Measurements from ENCODE around the gene OAS1.

The OAS1 gene

DNA sequence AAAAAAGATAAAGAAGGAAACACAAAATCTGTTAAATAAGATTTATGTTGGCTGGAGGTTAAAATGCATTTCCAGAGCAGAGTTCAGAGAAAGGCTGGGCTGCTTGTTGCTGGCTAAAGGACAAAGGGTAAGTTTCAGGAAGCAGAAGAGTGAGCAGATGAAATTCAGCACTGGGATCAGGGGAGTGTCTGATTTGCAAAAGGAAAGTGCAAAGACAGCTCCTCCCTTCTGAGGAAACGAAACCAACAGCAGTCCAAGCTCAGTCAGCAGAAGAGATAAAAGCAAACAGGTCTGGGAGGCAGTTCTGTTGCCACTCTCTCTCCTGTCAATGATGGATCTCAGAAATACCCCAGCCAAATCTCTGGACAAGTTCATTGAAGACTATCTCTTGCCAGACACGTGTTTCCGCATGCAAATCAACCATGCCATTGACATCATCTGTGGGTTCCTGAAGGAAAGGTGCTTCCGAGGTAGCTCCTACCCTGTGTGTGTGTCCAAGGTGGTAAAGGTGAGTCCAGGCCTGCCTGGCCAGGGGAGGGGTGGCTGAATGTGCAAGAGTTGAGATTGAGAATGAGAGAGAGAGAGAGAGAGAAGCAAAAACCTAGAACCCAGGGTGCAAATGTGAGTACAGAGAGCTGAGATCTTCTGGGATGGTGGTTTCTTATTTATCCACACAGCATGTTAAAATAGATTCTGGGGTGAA, at the start of gene OAS1:
TSS of gene OAS1 (plus strand) at position 251 of the 703 bp plus-strand sequence. CDS start at position 329, 78 bp downstream.
- DNase-seq = peak; percentile 63

DNA sequence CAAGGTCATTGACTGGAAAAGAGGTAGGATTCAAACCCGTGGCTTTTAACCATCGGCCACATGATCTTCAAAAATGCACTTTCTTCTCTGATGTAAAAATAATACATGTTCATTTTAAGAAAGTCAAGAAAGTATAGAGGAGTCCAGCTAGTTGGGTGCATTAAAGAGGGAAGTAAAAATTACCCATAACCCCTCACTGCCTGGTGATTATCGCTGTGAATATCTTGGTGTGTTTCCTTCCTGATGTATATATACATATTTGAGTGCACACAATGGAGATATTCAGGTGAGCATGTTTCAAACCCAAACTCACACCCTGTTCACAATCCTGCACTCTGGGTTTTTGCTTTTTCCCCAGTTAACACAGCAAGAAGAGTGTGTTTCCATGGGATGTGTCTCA, 47.5 kb upstream of the OAS1 start:
- DNase-seq = no peak

DNA sequence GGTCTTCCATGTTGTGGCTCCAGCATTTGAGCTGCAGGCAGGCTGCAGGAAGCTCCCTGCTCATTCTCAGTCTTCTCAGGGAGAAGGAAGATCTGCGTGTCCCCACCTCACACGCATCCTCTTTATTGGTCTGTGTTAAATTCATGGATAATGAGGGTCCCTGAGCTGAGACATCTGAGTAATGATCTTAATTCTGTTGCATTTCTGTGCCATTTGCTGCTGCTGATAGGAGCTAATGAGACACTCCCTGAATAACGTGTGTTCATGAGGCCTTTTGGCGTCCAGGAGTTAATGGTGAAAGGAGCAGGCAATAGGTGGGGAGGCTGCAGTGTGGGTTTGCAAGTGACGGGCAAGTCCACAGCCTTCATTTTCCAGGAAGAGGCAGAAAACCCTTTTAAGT, 46.6 kb upstream of the OAS1 start:
- DNase-seq = no peak

DNA sequence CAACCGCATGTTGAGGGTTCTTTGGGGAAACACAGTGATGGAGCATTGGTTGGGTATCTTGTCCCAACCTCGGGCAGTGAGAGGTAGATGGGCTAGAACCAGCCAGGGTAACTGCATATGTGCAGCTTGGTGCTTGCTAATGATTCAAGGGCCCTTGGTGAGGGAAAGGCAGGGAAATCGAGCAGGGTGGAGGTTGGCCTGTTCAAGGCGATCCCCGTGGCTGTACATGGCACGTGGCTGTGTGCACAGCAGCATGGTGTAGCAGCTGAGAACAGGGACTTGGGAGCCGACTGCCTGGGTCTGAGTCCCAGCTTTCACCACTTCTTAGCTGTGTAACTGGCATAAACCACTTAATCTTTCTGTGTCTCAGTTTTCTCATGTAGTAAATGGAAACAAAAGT, 45.5 kb upstream of the OAS1 start:
- DNase-seq = no peak

DNA sequence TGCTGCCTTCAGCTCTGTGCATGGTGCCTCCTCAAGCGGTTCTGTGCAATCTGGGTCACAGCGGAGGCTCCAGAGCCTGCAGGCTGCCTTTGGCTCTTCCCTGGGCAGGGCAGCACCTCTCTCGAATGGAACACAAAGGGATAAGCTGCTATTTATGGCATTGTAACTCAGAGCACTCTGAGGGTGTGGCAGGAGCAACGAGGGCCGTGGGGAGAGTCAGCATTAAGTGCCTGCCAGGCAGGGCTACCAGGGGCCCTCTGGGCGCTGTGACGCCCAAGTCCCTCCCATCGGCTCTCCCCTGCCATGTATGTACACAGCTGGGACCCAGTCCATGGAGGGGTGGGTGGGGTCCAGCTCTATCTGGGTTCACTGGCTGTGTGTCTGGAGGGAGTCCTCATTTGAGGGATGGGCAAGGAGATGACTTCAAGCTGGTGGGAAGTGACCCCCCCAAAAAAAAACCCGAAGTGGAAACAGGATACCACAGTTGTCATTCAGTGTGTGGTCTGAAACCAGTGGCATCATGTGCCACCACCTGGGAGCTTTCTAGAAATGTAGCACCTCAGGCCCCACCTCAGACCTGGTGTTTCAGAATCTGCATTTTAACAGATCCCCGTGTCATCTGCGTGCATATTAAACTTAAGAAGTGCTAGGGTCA, 44.0 kb upstream of the OAS1 start:
- no peak for DNase-seq

DNA sequence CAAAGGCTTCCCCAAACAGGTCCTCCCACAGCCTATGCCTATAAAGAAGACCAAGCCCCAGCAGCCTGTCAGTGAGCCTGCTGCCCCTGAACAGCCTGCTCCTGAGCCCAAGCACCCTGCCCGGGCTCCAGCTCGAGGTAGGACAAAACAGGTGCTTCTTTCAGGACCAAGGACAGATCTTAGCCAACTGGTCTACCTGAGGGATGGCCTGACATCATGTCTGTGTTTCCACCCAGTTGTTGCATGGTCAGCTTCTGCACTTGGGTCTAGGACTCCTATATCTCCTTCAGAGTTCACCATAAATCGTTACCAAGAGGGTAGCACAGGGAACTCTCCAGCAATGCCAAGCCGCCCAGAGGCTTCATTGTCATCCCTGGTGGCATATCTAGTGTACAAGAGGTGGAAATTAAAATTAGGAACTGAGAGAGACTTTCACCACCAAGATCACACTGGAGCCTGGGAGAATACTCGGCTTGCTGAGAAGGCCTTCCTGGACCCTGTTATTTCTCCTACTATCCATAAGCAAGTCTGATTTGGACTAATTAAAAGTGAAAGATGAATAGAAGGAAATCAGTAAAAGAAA, 38.2 kb upstream of the OAS1 start:
- no peak for DNase-seq

DNA sequence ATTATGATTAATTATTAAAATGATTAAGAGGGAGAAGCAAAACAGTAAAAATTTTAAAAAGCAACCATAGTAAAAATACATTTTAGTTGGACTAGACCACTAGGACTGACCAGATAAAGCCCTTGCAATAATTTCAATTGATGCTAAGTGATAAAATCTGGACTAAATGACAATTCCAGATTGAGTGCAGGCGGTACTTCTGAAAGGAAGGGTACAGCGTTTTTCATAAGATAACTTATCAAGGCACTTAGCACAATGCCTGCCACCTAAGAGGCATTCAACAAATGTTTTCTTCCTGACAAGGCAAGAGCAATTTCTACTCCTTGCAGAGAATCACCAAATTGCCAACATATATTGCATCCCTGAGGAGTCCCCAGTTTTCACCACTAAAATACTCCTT, 37.7 kb upstream of the OAS1 start:
- no peak for DNase-seq

DNA sequence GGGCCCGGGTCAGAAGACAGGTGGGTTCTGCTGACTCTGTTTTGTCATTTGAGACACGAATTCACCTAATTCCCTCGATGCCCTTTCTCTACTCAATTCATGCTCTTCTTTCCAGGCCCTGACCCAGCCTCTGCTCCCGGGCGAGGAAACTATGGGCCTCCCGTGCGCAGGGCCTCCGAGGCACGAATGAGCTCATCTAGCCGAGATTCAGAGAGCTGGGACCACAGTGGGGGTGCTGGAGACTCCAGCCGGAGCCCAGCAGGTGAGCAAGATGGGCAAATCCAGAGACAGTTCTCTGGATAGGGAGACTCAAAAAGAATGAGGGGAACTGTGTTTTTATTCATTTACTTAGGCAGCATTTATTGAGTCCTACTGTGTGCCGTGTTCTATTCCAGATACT, 37.0 kb upstream of the OAS1 start:
- no peak for DNase-seq

DNA sequence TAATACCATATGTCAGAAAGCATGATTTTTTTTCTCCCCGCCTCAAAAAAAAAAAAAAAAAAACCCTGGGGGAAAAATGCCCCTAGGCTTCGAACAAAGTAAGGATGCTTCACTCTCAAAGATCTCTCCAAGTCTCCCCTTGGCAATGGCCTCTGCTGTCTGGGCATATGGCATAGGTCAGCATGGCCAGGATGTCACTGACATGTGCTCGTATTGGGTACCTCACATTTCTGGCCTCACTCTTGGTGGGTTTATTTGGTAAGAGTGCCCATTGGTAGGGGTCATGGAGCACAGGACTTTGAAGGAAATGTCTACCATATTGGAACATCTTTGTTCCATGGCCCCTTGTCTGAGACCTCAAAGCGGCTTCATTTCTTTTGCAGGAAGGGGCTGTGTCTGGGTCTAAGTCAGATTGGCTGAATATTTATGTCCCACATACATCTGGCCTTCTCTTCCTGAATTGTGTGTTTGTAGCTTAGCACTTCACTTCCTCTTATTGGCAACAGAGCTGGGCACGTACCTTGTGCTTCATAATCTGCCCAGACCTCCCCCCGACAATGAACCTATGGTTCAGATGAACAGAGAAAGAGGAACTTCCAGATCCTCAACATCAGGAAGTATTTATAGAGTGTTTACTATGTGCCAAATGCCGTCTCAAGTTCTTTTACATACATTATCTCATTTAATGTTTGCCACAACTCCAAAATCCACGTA, 36.3 kb upstream of the OAS1 start:
- no peak for DNase-seq

DNA sequence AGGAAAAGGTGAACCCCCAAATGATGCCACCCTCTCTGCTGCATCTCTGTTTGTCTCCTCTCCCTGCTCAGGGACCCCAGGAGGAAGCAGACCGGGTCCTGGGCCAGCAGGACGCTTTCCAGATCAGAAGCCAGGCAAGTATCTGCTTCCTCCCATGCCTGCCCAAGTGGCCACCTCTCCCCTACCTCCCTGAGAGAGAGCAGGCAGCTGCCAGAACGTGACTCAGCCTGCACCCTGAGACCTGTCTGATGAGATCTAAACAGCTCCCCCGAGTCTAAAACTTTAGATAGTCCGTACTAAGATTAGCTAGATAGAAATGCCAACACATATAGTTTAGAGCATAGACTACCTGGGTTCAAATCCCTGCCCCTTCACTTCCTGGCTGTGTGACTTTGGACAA, 31.2 kb upstream of the OAS1 start:
- DNase-seq = no peak

DNA sequence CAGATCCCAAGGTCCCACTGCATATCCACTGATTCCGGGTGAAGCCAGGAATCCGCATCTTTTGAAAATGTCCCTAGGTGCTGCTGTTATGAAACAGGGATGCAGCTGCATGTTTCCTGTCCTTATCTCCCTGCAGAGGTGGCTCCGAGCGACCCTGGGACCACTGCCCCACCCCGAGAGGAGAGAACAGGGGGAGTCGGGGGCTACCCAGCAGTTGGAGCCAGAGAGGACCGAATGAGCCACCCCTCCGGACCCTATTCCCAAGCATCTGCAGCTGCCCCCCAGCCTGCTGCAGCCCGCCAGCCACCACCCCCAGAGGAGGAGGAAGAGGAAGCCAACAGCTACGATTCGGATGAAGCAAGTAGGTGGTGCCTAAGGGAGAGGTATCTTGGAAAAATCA, 30.3 kb upstream of the OAS1 start:
- DNase-seq = no peak

DNA sequence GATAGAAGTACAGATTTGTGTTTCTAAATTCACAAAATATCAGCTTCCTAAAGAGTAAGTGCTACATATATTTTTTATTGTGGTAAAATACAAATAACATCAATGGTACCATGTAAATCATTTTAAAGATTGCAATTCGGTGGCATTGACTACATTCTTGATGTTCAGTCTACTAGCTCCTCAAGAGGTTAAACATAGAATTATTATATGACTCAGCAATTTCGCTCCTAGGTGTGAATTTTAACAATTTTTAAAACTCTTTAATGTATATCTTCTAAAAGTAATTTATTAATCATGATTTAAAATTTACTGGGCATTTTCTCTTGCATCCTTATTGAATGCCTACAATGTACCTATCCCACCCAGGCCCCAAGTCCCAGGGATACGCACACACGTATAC, 29.8 kb upstream of the OAS1 start:
- no peak for DNase-seq

DNA sequence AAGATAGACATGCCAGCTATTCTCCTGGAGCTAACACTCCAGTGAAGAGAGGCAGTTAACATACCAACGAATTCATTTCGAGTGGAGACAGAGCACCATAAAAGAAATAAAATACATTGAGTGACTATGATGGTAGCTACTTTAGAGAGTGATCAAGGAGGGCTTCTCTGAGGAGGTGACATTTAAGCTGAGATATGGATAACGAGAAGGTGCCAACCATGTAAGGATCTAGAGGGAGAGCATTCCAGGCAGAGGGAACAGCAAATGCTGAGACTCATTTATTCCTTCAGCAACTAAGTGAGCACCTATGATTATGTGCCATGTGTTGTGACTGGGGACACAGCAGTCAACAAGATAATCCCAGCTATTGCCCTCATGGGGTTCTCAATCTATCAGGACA, 28.3 kb upstream of the OAS1 start:
- no peak for DNase-seq

DNA sequence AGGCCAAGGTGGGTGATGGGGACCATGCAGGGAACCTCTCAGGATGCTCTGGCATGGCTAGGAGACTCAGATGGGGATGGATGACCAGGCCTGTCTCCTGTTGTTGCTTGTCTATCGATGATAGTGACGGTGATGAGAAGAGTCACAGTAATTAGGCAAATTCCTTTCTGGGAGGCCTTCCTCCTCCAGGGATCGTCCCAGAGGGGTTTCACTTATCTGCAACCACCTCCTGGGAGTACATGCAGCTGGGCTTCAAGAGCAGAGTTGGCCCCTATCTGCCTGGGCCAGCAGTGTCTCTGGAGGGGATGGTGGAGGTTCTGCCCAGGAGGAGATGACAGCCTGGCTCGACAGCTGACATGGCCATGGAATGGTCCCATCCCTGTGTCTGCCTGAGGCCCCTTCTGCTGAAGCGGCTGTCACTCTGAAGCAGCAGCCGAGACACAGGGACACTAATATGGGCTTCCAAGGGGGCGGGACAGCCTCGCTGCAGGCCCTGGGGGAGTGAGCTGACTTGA, 27.5 kb upstream of the OAS1 start:
- DNase-seq = no peak

DNA sequence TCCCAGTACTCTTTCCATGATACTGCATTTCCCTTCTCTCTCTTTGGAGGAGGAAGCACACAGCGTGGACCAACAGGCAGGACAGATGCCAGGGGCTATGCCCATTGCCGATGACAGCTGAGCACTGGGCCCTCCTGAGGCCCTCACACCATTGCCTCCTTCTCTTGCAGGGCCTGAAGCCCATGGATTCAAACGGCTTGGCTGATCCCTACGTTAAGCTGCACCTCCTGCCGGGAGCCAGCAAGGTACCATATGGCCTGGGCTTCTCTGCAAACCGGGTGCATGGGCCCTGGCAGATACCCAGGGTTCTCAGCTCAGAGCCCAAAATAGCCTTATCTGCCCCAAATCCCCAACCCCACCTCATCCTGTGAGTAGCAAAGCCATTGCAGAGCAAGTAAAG, 25.2 kb upstream of the OAS1 start:
- DNase-seq = no peak

DNA sequence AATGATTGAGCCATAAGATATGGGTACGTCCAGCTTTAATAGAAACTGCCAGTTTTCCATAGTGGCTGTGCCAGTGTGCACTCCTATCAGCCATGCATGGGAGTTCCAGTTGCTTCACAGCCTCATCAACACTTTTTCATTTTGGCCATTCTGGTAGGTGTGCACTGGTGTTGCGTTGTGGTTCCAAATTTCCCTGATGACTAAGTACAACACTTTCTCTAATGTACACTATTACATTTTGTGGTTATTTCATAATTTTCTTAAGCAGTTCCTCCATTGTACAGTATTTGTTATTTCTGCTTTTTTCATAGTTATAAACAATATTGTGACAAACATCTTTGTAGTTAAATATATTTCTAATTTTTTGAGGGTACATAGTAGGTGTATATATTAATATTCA, 21.5 kb upstream of the OAS1 start:
- no peak for DNase-seq

DNA sequence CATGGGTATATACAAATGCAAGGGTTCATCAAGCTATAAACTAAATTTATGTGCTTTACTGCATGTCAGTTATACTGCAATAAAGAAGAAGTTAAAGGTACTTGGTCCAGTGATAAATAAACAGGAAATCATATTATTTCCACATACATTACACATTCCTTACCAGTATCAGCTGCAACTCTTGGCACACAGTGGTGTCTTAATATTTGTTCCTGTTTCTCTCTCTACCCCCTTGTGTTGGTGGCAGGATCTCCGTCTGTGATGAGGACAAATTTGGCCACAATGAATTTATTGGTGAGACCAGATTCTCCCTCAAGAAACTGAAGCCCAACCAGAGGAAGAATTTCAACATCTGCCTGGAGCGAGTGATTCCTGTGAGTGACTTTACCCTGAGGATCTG, 19.2 kb upstream of the OAS1 start:
- DNase-seq = no peak

DNA sequence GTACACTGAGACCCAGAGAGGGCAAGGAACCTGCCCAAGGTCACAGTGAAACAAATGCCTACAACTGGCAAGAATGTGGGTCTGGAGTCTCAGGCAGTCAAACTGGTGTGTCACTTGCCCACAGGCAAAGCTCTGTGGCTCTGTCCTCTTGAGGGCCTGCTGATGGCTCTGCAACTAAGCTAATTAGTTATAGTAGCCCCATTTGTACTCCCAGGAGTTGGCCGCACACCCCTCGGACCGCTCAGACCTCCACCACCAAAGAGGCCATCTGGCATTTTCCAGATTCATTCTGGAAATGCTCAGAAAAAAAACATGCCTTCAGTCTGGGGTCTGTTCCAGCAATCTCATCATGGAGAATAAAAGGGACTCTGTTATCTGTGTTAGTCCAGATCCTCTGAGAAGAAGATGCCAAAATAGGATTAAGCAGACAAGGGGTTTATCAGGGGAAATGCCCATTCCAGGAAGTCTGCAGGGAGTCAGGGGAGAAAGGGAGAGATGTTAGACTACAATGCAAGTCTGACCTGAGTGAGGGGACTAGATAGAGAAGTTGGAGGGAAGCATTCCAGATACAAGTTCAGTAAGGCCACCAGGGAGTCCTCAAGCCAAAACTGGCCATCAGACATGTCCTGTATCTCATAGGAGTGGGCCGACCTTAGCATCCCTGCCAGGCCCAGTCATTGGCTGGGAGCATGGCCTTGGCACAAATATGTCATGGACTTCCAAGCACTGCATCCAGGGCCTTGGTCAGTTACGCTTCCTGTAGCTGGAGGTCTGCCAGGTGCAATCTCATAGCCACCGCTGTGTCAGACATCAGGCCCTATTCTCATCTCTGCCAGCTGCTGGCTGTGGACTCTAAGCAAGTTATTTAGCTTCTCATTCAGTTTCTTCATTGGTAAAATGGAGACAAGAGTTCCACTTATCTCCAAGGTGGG, 15.4 kb upstream of the OAS1 start:
- DNase-seq = no peak

DNA sequence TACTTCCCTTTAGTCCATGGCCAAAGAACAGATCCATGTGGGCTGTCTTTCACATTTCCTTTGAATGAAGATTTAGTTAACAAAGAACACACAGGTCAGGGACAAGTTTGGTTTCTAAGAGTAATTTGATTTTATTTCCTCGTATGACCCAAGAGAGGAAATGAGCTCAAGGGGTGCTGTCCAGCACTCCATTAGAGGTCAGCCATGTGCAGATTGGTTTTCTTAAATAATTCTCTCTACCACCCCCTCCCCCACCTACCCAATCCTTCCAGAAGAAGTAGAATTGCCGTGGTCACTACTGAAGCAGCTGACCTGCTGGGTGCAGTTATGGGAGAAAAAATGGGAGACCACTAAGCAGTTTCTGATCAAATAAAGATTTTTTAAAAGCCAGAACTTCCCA, 13.9 kb upstream of the OAS1 start:
- no peak for DNase-seq

DNA sequence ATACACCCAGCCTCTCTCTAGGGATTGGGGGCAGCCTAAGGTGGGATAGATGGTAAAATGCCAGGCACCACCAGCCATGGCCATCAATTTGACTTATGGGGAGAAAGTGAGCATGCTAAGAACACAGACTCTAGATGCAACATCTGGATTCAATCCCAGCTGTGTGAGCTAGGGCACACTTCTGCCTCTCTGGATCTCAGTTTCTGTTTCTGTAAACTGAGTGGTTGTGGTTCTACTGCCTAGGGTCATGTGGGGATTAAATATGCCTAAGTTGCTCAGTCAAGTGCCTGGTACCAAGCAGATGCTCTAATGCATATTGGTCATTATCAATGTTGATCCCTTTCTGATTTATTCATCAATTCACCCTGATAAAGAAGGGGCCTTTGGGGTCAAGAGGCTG, 12.6 kb upstream of the OAS1 start:
- no peak for DNase-seq

DNA sequence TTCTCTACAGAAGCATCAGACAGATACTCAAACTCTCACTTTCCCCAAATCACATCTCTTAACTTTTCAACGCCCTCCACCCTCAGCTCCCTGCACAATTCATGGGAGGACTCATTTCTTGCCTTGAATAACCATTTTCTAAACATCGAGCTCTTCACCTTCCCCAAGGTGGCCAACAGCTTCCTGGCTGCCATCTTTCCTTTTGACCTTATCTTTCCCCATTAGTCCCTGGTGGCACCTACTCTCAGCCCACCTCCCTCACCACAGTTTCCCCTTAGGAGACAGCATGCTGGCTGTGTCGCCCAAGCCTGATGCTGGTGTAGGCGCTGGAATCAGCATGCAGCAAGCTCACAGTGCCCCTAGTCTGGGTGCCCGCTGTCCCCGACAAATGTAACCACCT, 8.4 kb upstream of the OAS1 start:
- no peak for DNase-seq

DNA sequence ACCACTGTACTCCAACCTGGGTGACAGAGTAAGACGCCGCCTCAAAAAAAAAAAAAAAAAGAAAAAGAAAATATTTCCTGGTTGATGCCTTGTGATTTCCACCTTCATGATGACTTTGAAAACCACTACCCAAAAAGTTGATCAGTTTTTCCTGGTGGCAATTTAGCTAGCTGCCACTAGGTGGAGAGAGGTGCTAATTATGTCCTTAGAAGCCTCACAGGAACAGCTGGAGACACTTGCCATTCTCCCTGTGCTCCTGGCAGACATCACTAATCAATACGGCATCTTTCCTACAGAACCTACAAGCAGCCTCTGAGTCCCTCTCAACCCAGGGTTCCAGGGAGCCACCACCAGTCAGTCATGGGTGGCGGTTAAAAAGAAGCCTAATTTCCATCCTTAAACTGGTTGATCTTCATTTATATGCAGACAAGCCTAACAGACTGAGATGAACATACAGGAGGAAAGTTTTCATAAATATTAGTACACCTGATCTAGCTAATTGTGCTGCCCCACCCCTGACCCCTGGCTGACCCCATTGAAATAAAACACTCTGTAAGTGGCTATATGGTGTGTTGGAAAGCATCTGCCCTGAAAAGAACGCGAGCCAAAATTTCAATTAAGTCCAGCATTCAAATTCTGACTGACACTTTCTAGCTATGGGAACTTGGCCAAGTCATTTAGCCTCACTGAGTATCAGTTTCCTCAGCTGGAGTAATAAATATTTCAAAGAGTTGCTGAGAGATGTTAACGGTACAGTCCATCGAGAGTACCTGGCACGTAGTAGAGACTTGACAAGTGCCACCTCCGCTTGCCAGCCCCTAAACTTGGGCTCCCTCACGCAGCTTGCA, 6.2 kb upstream of the OAS1 start:
- peak; percentile 70 for DNase-seq

Data from CD4-positive, alpha-beta T cell treated with Interleukin-4 for 4 hours (primary cell).